Fibroblast of gingiva (primary cell): Measurements from ENCODE around the gene SUB1.

Experiments used
- DNase-seq: peaks from one replicate; pipeline ENCODE4 v3.0.0-alpha.2; 2011; ENCODE audit warnings: low read depth

Gene SUB1

GRCh38 chr5:32645246-32645645 lies 59.9 kb downstream of the SUB1 start:
- DNase-seq, result no peak

GRCh38 chr5:32646061-32646969 lies 61.0 kb downstream of the SUB1 start:
- DNase-seq, result no peak

GRCh38 chr5:32651088-32651487 lies 65.7 kb downstream of the SUB1 start:
- no peak for DNase-seq

- DNase-seq, result no peak
These were observed 66.3 kb downstream of the SUB1 start for GRCh38 chr5:32651638-32652037.
